ENCODE measurements around the gene FAM135A. TPM values are rescaled to one million over a fixed set of nuclear protein-coding genes. Genes with fewer than 3 reads are reported as not detected.
A peak's percentile ranks its signal among the peaks of the same experiment; 100 is the strongest.
"Not testable (repeated sequence)": the region's sequence is repeated elsewhere in the genome, so short reads cannot be mapped to it uniquely, and the experiment has no call there.

Gene FAM135A
- total RNA-seq, 1 donor from 2014 or later = 61.5 TPM

- DNase-seq = no peak
Measured at GRCh38 chr6:70547905-70548304, 134.6 kb downstream of the FAM135A start.

GRCh38 chr6:70549327-70549726 lies 136.0 kb downstream of the FAM135A start:
- DNase-seq = no peak

- no peak for DNase-seq
Measured at GRCh38 chr6:70551566-70551965, 138.3 kb downstream of the FAM135A start.

GRCh38 chr6:70552286-70552940 lies 139.1 kb downstream of the FAM135A start:
- peak; percentile 7 for DNase-seq

- DNase-seq = no peak
Measured at GRCh38 chr6:70552974-70553373, 139.7 kb downstream of the FAM135A start.

GRCh38 chr6:70557998-70558397 lies 144.7 kb downstream of the FAM135A start:
- DNase-seq = no peak

GRCh38 chr6:70562401-70562800 lies 149.1 kb downstream of the FAM135A start:
- not testable (repeated sequence) for DNase-seq

- DNase-seq = no peak
Measured at GRCh38 chr6:70563530-70563929, 150.2 kb downstream of the FAM135A start.

- DNase-seq = peak; percentile 97
Measured at GRCh38 chr6:70566751-70567382, 153.6 kb downstream of the FAM135A start, which contains the start of gene SDHAF4. Gene SDHAF4 (plus strand): TSS chr6:70566930. CDS start chr6:70566941, 11 bp downstream.

GRCh38 chr6:70574643-70575042 lies 161.3 kb downstream of the FAM135A start:
- DNase-seq = no peak

GRCh38 chr6:70575899-70576495 lies 162.7 kb downstream of the FAM135A start:
- peak; percentile 7 for DNase-seq

GRCh38 chr6:70586114-70586513 lies 172.8 kb downstream of the FAM135A start:
- DNase-seq = no peak

GRCh38 chr6:70590400-70590799 lies 177.1 kb downstream of the FAM135A start:
- no peak for DNase-seq

GRCh38 chr6:70592391-70593117 lies 179.2 kb downstream of the FAM135A start:
- no peak for DNase-seq

- DNase-seq = no peak
Measured at GRCh38 chr6:70593118-70593486, 179.8 kb downstream of the FAM135A start.

- DNase-seq = no peak
Measured at GRCh38 chr6:70599187-70599586, 185.9 kb downstream of the FAM135A start.

- DNase-seq = no peak
Measured at GRCh38 chr6:70601014-70601413, 187.7 kb downstream of the FAM135A start.

GRCh38 chr6:70604254-70604653 lies 190.9 kb downstream of the FAM135A start:
- DNase-seq = no peak

GRCh38 chr6:70607371-70607770 lies 194.1 kb downstream of the FAM135A start:
- not testable (repeated sequence) for DNase-seq

- not testable (repeated sequence) for DNase-seq
Measured at GRCh38 chr6:70609181-70609580, 195.9 kb downstream of the FAM135A start.

Data from tongue (tissue), 2 donors.